ACC112 (cell line): ENCODE data around the gene SLC1A3.

Experiments
- H2AFZ ChIP-seq: fragments of 200-600 bp; sonication (generic); one replicate; pipeline ENCODE4 v1.6.0; 2017; ENCODE audit warnings: antibody characterized with exemption, low read length; ENCODE audit not compliant: unreplicated experiment
- H3K27ac ChIP-seq: fragments of 200-600 bp; sonication (generic); 2 replicates; pipeline ENCODE4 v1.5.1; 2014; ENCODE audit warnings: low read depth, mild to moderate bottlenecking, antibody characterized with exemption, low read length, moderate library complexity
- H3K27me3 ChIP-seq: fragments of 200-600 bp; sonication (generic); 2 replicates; pipeline ENCODE4 v1.6.1; 2014; ENCODE audit warnings: mild to moderate bottlenecking, antibody characterized with exemption, low read length, moderate library complexity, mixed read lengths; ENCODE audit not compliant: insufficient read depth
- H3K36me3 ChIP-seq: fragments of 200-600 bp; sonication (generic); 2 replicates; pipeline ENCODE4 v1.6.1; 2016; ENCODE audit warnings: mild to moderate bottlenecking, antibody characterized with exemption, low read length, moderate library complexity, mixed read lengths; ENCODE audit not compliant: insufficient read depth
- H3K4me1 ChIP-seq: fragments of 200-600 bp; sonication (generic); one replicate; pipeline ENCODE4 v1.6.1; 2016; ENCODE audit warnings: low read length, mixed read lengths; ENCODE audit not compliant: insufficient read depth, unreplicated experiment, control insufficient read depth
- H3K4me3 ChIP-seq: fragments of 200-600 bp; sonication (generic); 2 replicates; pipeline ENCODE4 v1.5.1; 2014; ENCODE audit warnings: mild to moderate bottlenecking, low read depth, low read length
- H3K79me2 ChIP-seq: fragments of 200-600 bp; sonication (generic); one replicate; pipeline ENCODE4 v1.6.0; 2016; ENCODE audit warnings: low read length; ENCODE audit not compliant: control insufficient read depth, unreplicated experiment, insufficient read depth

SLC1A3 gene

GRCh38 chr5:36599986-36600779 lies 6.2 kb upstream of the SLC1A3 start:
- Histone ChIP-seq H2AFZ (no peak overlapping the region), H3K4me1 (peaks cover 4% of the 10 kb centered on the region), H3K36me3 (no peaks in the 10 kb centered on the region)

GRCh38 chr5:36600917-36601527 lies 5.4 kb upstream of the SLC1A3 start:
- Histone ChIP-seq H3K4me1 (peaks cover 5% of the 10 kb centered on the region), H2AFZ (no peak overlapping the region), H3K27ac (no peak overlapping the region), H3K36me3 (no peaks in the 10 kb centered on the region), H3K79me2 (no peaks in the 10 kb centered on the region), H3K27me3 (no peaks in the 10 kb centered on the region), H3K4me3 (no peak overlapping the region)

More at GRCh38 chr5:36599986-36600779, 6.2 kb upstream of the SLC1A3 start:
- Histone ChIP-seq H3K27ac (peak overlapping the region; percentile 4; the same call in 1 of the 2 replicates), H3K79me2 (no peaks in the 10 kb centered on the region), H3K4me3 (no peak overlapping the region), H3K27me3 (no peaks in the 10 kb centered on the region)

GRCh38 chr5:36602704-36603321 lies 3.6 kb upstream of the SLC1A3 start:
- Histone ChIP-seq H3K27ac (no peak overlapping the region), H3K27me3 (no peaks in the 10 kb centered on the region), H3K4me1 (peaks cover 5% of the 10 kb centered on the region), H2AFZ (no peak overlapping the region), H3K36me3 (no peaks in the 10 kb centered on the region), H3K79me2 (peaks cover under 1% of the 10 kb centered on the region), H3K4me3 (no peak overlapping the region)

GRCh38 chr5:36605241-36605640 lies 1.2 kb upstream of the SLC1A3 start:
- Histone ChIP-seq H3K27me3 (no peaks in the 10 kb centered on the region), H3K36me3 (peaks cover 3% of the 10 kb centered on the region; the same call in 1 of the 2 replicates), H3K4me1 (peaks cover 14% of the 10 kb centered on the region), H3K79me2 (peaks cover 5% of the 10 kb centered on the region), H3K4me3 (no peak overlapping the region), H2AFZ (no peak overlapping the region), H3K27ac (no peak overlapping the region)

GRCh38 chr5:36606036-36606427 lies 374 bp upstream of the SLC1A3 start:
- Histone ChIP-seq H3K27ac (peak overlapping the region; percentile 69), H3K36me3 (peaks cover 3% of the 10 kb centered on the region; the same call in 1 of the 2 replicates), H2AFZ (peak overlapping the region; percentile 66), H3K27me3 (no peaks in the 10 kb centered on the region), H3K4me1 (peaks cover 14% of the 10 kb centered on the region), H3K79me2 (peaks cover 5% of the 10 kb centered on the region), H3K4me3 (peak overlapping the region; percentile 86)

- Histone ChIP-seq H2AFZ (peak overlapping the region; percentile 70), H3K79me2 (peaks cover 5% of the 10 kb centered on the region), H3K4me1 (peaks cover 14% of the 10 kb centered on the region), H3K4me3 (peak overlapping the region; percentile 86), H3K36me3 (peaks cover 11% of the 10 kb centered on the region), H3K27me3 (no peaks in the 10 kb centered on the region), H3K27ac (peak overlapping the region; percentile 69)
Observed at GRCh38 chr5:36607114-36607571, 737 bp downstream of the SLC1A3 start.

GRCh38 chr5:36607838-36608783 lies 1.7 kb downstream of the SLC1A3 start:
- Histone ChIP-seq H2AFZ (no peak overlapping the region), H3K4me3 (peak overlapping the region; percentile 86), H3K79me2 (peaks cover 5% of the 10 kb centered on the region), H3K4me1 (peaks cover 14% of the 10 kb centered on the region), H3K27ac (no peak overlapping the region), H3K27me3 (no peaks in the 10 kb centered on the region), H3K36me3 (peaks cover 12% of the 10 kb centered on the region)

- Histone ChIP-seq H3K27me3 (no peaks in the 10 kb centered on the region), H3K4me3 (no peak overlapping the region), H3K79me2 (peaks cover 5% of the 10 kb centered on the region), H2AFZ (no peak overlapping the region), H3K4me1 (peaks cover 9% of the 10 kb centered on the region), H3K27ac (no peak overlapping the region), H3K36me3 (peaks cover 12% of the 10 kb centered on the region)
Observed at GRCh38 chr5:36610621-36611020, 4.2 kb downstream of the SLC1A3 start.

- Histone ChIP-seq H3K27ac (no peak overlapping the region), H3K4me1 (peaks cover 9% of the 10 kb centered on the region), H3K79me2 (peaks cover 5% of the 10 kb centered on the region), H2AFZ (no peak overlapping the region), H3K4me3 (no peak overlapping the region), H3K36me3 (peaks cover 12% of the 10 kb centered on the region), H3K27me3 (no peaks in the 10 kb centered on the region)
Observed at GRCh38 chr5:36611520-36612274, 5.3 kb downstream of the SLC1A3 start.
